ENCODE measurements around the gene TEFM. TPM values are rescaled to one million over a fixed set of nuclear protein-coding genes. Genes with fewer than 3 reads are reported as not detected.
"Not testable (repeated sequence)": the region's sequence is repeated elsewhere in the genome, so short reads cannot be mapped to it uniquely, and the experiment has no call there.

Gene TEFM
- total RNA-seq, 1 donor from 2014 or later, result 13.0 TPM

DNA sequence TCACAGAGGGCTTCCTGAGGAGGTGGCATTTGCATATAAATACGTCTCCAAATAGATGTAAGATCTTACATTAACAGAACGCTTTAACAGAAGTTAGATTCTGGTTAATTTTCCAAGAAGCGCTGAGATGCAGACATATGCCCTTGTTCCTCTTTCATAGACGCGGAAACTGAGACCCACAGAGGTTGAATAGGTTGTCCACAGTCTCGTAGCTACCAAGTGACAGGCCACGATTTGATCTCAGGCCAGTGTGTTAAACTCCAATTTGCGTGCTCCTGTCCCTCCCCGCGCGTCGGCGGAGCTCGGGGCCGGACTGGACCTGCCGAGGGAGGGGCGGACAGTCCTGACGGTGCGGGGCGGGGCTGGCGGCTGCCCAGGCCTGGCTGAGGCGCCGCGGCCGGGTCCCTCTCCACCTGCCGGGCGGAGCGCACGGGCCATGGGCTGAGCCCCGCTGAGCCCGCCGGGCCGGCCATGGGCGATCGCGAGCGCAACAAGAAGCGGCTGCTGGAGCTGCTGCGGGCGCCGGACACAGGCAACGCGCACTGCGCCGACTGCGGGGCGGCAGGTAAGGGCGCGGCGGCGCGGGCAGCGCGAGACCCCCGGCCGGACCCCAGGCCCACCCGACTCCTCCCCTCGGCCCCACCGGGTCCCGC, 15.6 kb upstream of the TEFM start, which contains the start of gene ADAP2:
TSS of gene ADAP2 (plus strand) at position 402 of the 653 bp plus-strand sequence. CDS start at position 472, 70 bp downstream.
- FAIRE-seq (no peak), DNase-seq (ENCODE audit: low spot score in 2 of 2) (peak; percentile 43 to 61)

GRCh38 chr17:30920683-30921543, 14.9 kb upstream of the TEFM start:
- no peak for FAIRE-seq
- DNase-seq (ENCODE audit: low spot score in 2 of 2), result no peak

DNA sequence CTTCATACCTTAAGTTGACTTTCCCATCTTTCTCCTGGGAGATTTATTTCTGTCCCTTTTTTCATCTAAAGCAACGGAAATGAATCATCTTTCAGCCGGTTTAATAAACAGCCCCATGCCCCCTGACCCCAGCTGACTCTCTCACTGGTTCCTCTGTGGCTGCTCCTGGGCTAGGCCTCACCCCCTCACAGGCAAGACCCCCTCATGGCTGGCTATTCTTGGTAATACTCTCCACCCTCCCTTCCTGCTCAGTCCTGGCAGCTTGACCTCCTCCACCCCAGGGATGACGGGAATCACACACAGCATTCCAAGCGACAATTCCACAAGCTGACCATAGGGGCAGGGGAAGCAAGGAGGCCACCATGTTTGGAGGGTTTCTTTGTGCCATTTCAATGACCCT, 14.2 kb upstream of the TEFM start:
- peak in 1 of 2 donors; percentile 30 for DNase-seq (ENCODE audit: low spot score in 2 of 2)
- FAIRE-seq, result no peak

DNA sequence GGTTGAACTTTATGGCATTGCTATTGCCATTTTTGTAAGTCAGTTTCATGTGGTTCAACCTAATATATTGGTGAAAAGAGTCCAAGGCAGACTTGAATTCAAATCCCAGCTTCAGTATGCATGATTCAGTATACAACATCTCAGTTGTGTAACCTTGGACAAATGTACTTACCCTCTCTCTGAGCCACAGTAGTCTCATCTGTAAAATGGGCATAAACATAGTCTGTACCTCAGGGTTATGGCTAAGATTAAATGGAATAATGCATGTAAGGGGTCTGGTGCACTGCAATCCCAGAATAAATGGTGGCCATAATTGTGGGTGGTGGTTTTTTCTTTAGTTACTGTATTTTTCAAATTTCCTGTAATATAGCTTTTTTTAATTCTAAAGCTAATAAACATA, 11.0 kb upstream of the TEFM start:
- FAIRE-seq (no peak), DNase-seq (ENCODE audit: low spot score in 2 of 2) (no peak)

GRCh38 chr17:30915833-30916611, 10.0 kb upstream of the TEFM start:
- no peak for FAIRE-seq

DNA sequence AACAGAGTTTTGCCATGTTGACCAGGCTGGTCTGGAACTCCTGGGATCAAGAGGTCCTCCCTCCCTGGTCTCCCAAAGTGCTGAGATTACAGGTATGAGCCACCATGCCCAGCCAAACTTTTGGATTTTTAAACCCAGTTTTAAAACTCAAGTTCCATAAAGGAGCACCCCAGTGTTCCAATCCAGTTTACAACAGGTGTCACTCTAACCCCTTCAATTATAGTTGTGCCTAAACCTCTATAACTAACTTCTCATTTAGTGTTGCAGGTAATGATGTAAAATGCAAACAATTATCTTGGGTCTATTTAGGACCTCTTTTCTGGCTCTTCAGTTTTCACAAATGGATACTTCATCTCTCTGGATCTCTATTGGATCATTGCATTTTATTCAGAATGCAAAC, 7.9 kb upstream of the TEFM start:
- DNase-seq (ENCODE audit: low spot score in 2 of 2), result no peak
- no peak for FAIRE-seq

More at GRCh38 chr17:30915833-30916611, 10.0 kb upstream of the TEFM start:
- DNase-seq (ENCODE audit: low spot score in 2 of 2), result no peak

DNA sequence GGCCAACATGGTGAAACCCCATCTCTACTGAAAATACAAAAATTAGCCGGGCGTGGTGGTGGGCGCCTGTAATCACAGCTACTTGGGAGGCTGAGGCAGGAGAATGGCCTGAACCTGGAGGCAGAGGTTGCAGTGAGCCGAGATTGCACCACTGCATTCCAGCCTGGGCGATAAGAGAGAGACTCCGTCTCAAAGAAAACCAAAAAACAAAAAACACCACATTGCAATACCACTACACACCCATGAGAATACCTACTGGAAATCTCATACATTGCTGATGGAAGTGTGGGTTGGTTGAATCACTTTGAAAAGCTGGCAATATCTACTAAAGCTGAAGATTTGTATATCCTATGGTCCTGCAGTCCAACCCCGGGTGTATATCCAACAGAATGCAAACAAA, 4.1 kb upstream of the TEFM start:
- not testable (repeated sequence) for FAIRE-seq; DNase-seq (ENCODE audit: low spot score in 2 of 2)

DNA sequence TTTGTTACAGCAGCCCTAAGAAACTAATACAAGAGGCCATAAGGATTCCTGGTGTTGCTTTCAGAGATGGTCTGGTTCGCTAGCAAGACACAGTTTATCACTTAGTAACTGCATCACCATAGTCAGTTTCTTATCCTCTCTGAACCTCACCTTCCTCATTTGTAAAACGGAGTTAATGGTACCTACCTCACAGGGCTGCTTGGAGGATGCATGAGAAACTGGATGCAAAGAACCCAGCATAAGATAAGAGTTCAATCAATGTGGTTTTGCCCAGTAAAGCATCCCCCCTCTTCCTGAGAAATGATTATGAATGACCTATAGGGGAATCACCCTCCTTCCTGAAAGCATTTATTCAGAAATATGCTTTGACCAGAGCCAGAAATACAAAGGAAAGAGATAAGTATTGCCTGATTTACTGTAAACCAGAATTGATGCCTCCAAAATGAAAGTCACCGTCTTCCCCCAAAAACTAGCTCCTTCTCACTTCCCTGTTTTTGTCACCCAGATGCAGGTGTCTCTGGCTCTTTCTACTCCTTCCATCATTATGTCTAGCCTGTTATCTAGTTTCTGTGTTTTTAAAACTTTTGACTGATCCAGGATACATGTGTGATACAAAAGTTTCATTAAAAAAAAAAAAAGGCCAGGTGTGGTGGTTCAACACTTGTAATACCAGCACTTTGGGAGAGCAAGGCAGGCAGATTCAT, 2.8 kb upstream of the TEFM start:
- no peak for DNase-seq (ENCODE audit: low spot score in 2 of 2)

DNA sequence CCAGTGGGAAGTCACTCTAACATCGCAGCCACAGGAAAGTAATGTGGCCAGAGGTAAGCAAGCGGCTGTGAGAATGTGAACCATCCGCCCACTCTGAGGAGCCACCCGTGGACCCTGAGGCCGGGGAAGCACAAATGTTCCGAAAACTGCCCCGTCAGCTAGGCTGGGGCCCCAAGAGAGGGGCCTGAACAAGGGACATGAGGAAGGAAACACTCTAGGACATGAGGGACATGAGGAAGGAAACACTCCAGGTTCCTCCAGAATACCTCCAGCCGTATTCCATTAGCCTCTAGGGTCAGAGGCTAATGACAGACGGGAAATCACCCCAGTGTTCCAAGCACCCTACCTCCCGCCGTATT, 317 bp downstream of the TEFM start:
- DNase-seq (ENCODE audit: low spot score in 2 of 2) (peak in 1 of 2 donors; percentile 28), FAIRE-seq (no peak)

More for the DNA sequence above, 2.8 kb upstream of the TEFM start:
- FAIRE-seq, result no peak

DNA sequence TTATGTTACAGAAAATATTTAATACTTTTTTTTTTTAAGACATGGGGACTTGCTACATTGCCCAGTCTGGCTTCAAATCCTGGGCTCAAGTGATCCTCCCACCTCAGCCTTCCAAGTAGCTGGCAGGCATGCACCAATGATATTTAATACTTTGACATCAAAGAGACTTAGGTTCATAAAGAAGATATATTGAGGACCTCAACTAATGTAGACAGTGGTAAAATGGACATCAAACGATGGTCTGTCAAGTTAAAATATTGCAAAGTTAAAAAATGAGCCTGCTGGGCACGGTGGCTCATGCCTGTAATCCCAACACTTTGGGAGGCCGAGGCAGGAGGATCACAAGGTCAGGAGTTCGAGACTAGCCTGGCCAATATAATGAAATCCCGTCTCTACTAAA, 8.7 kb downstream of the TEFM start:
- DNase-seq (ENCODE audit: low spot score in 2 of 2), result no peak
- no peak for FAIRE-seq

GRCh38 chr17:30894236-30894635, 11.8 kb downstream of the TEFM start:
- FAIRE-seq, result no peak
- DNase-seq (ENCODE audit: low spot score in 2 of 2), result no peak

DNA sequence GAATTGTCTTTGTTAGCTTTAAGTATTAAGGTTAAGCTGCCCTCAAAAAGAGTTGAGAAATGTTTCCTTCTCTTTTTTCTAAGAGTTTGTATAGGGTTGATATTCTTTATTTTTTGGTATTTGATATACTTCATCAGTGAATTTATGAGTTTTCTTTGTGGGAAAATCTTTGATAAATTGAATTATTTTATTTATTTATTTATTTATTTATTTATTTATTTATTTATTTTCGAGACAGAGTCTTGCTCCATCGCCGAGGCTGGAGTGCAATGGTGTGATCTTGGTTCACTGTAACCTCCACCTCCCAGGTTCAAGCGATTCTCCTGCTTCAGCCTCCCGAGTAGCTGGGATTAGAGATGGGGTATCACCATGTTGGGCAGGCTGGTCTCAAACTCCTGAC, 19.9 kb downstream of the TEFM start:
- peak; percentile 83 for FAIRE-seq
- DNase-seq (ENCODE audit: low spot score in 2 of 2), result no peak

DNA sequence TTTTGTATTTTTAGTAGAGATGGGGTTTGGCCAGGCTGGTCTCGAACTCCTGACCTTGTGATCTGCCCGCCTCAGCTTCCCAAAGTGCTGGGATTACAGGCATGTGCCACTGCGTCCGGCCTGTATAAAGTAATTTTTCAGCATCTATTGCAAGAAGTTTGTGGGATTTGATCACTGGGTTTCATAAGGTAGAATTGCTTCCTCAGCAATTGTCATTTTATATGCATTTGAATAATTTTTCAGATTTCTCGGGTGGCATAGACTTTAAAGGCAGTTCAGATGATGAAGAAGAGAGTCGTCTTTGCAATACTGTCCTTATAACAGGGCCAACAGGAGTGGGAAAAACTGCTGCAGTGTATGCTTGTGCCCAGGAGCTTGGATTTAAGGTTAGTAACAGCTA, 37.0 kb downstream of the TEFM start:
- no peak for DNase-seq (ENCODE audit: low spot score in 2 of 2)
- no peak for FAIRE-seq

DNA sequence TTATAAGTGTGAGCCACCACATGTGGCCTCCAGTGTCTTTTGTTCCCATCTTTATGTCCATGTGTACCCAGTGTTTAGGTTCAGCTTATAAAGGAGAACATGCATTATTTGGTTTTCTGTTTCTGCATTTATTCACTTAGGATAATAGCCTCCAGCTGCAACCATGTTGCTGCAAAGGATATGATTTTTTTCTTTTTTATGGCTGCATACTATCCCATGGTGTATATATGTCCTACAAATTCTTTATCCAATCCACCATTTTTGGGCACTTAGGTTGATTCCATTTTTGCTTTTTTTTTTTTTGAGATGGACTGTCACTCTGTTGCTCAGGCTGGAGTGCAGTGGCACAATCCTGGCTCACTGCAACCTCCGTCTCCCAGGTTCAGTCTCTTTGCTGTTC, 41.4 kb downstream of the TEFM start:
- DNase-seq (ENCODE audit: low spot score in 2 of 2), result no peak
- FAIRE-seq, result no peak

- FAIRE-seq, result no peak
- DNase-seq (ENCODE audit: low spot score in 2 of 2), result no peak
Observed at GRCh38 chr17:30858556-30859250, 47.3 kb downstream of the TEFM start.

DNA sequence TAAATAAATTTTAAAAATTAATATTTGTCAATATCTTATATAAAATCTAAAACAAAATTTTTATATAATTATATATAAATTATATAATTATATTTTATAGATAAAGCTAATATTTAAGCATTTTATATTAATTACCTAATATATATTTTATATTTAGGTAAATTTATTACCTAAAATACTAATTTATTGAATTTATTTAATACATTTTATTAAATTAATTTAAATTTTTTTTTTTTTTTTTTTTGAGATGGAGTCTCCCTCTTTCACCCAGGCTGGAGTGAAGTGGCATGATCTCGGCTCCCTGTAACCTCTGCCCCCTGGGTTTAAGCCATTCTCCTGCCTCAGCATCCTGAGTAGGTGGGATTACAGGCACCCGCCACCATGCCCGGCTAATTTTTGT, 51.9 kb downstream of the TEFM start:
- DNase-seq (ENCODE audit: low spot score in 2 of 2), result no peak
- peak; percentile 97 for FAIRE-seq
